ENCODE measurements around the gene SEZ6L2.
"Not testable (repeated sequence)": the region's sequence is repeated elsewhere in the genome, so short reads cannot be mapped to it uniquely, and the experiment has no call there.

Gene SEZ6L2

GRCh38 chr16:29899516-29900101 lies at the start of gene SEZ6L2:
Gene SEZ6L2, minus strand, starts transcription at chr16:29899550. Its CDS starts 531 bp downstream, at chr16:29899019.
- DNase-seq, result no peak

- no peak for DNase-seq
Observed at GRCh38 chr16:29947897-29948296, 48.5 kb upstream of the SEZ6L2 start.

- DNase-seq, result no peak
Observed at GRCh38 chr16:29943846-29944799, 44.8 kb upstream of the SEZ6L2 start.

- DNase-seq, result no peak
Observed at GRCh38 chr16:29940656-29941055, 41.3 kb upstream of the SEZ6L2 start.

GRCh38 chr16:29931750-29932149 lies 32.4 kb upstream of the SEZ6L2 start:
- not testable (repeated sequence) for DNase-seq

- DNase-seq, result no peak
Observed at GRCh38 chr16:29927070-29927905, 27.9 kb upstream of the SEZ6L2 start.

- DNase-seq, result peak; percentile 50
Observed at GRCh38 chr16:29926711-29927052, 27.3 kb upstream of the SEZ6L2 start.

GRCh38 chr16:29925781-29926710 lies 26.7 kb upstream of the SEZ6L2 start, which contains the start of gene KCTD13:
Gene KCTD13, minus strand, starts transcription at chr16:29926226. Its CDS starts 193 bp downstream, at chr16:29926033.
- peak; percentile 97 for DNase-seq

GRCh38 chr16:29925105-29925756 lies 25.9 kb upstream of the SEZ6L2 start:
- DNase-seq, result no peak

GRCh38 chr16:29922986-29923501 lies 23.7 kb upstream of the SEZ6L2 start:
- DNase-seq, result no peak

- no peak for DNase-seq
Observed at GRCh38 chr16:29922326-29922725, 23.0 kb upstream of the SEZ6L2 start.

- DNase-seq, result no peak
Observed at GRCh38 chr16:29921034-29921385, 21.7 kb upstream of the SEZ6L2 start.

- DNase-seq, result no peak
Observed at GRCh38 chr16:29920288-29921033, 21.1 kb upstream of the SEZ6L2 start.

- DNase-seq, result no peak
Observed at GRCh38 chr16:29916979-29917378, 17.6 kb upstream of the SEZ6L2 start.

GRCh38 chr16:29915590-29916247 lies 16.4 kb upstream of the SEZ6L2 start:
- DNase-seq, result no peak

- DNase-seq, result no peak
Observed at GRCh38 chr16:29913514-29913913, 14.2 kb upstream of the SEZ6L2 start.

- no peak for DNase-seq
Observed at GRCh38 chr16:29912087-29912486, 12.7 kb upstream of the SEZ6L2 start.

- no peak for DNase-seq
Observed at GRCh38 chr16:29911676-29912010, 12.3 kb upstream of the SEZ6L2 start.

- DNase-seq, result no peak
Observed at GRCh38 chr16:29910819-29911675, 11.7 kb upstream of the SEZ6L2 start.
